GM12873 (cell line): ENCODE measurements around the gene NFKBIZ.

Source experiments
- TF ChIP-seq, protein P1 (sequence below): IDR thresholded peaks from 2 replicates; pipeline ENCODE4 v1.5.1; 2012; ENCODE audit warnings: low read depth, mild to moderate bottlenecking, moderate library complexity, low read length, control low read depth; ENCODE audit not compliant: insufficient read depth; ENCODE audit errors: missing control alignments

Gene NFKBIZ

DNA sequence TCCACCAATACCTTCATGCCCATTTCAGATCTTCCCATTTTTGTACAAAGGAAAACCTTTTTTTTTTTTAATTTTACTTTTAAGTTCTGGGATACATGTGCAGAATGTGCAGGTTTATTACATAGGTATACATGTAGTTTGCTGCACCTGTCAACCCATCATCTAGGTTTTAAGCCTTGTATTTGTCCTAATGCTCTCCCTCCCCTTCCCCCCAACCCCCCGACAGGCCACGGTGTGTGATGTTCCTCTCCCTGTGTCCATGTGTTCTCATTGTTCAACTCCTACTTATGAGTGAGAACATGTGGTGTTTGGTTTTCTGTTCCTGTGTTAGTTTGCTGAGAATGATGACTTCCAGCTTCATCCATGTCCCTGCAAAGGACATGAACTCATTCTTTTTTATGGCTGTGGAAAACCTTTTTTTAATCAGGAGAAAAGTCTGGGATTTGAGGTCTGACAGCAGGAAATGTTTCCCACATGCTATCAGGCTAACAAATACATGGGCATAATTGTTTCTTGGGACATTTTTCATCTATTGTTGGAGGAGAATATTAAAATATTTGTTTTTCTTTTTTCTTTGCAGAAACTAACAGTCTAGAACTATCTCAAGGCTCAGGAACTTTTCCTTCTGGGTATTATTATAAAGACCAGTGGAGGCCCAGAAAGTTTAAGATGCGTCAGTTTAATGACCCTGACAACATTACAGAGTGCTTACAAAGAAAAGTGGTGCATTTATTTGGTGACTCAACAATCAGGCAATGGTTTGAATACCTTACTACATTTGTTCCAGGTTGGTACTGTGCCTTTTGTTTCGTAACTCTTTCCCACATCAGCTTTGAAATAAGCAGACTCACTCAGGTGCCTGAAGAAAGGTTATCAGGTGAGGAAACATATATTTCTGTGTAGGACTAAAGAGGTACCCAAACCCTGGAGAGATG is 32.8 kb upstream of the NFKBIZ start:
- TF ChIP-seq, protein P1, sequence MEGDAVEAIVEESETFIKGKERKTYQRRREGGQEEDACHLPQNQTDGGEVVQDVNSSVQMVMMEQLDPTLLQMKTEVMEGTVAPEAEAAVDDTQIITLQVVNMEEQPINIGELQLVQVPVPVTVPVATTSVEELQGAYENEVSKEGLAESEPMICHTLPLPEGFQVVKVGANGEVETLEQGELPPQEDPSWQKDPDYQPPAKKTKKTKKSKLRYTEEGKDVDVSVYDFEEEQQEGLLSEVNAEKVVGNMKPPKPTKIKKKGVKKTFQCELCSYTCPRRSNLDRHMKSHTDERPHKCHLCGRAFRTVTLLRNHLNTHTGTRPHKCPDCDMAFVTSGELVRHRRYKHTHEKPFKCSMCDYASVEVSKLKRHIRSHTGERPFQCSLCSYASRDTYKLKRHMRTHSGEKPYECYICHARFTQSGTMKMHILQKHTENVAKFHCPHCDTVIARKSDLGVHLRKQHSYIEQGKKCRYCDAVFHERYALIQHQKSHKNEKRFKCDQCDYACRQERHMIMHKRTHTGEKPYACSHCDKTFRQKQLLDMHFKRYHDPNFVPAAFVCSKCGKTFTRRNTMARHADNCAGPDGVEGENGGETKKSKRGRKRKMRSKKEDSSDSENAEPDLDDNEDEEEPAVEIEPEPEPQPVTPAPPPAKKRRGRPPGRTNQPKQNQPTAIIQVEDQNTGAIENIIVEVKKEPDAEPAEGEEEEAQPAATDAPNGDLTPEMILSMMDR, result no peak

DNA sequence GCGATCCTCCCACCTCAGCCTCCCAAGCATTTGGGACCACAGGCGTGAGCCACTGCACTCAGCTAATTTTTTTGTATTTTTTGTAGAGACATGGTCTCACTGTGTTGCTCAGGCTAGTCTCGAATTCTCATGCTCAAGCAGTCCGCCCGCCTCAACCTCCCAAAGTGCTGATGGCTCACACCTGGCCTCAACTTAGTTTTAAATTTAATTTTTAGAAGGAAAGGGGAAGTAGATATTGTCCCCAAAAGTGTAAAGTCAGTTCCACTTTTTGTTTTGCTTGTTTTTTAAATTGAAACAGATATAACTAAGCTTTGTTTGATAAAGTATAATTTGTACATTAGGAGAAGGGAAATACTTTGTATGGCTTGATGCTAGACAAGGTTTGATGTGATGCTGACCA is 31.3 kb upstream of the NFKBIZ start:
- TF ChIP-seq, protein P1, result no peak

DNA sequence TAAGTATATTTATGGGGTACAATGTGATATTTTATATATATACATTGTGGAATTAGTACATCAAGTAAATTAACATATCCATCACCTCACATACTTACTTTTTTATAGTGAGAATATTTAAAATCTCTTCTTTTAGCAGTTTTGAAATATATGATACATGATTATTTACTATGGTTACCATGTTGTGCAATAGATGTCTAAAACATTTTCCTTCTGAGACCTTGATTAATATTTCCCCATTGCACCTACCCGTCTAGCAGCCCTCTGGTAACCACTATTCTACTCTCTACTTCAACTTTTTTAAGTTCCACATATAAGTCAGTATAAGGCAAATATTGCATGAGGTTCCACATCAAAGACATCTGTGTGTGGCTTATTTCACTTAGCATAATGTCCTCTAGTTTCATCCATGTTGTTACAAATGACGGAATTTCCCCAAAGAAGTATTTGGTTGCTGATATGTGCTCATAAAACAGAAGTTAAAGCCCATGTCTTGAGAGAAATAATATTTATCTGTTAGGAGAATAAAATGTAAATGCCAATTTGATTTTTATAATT is 29.6 kb upstream of the NFKBIZ start:
- TF ChIP-seq, protein P1, result no peak

DNA sequence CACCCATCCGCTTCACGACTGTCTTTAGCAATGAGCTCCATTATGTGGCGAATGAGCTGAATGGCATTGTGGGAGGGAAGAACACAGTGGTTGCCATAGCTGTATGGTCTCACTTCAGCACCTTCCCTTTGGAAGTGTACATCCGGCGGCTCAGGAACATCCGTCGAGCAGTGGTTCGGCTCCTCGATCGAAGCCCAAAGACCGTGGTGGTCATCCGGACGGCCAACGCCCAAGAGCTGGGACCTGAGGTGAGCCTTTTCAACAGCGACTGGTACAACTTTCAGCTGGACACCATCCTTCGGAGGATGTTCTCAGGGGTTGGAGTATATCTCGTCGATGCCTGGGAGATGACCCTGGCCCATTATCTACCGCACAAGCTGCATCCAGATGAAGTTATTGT is 27.8 kb upstream of the NFKBIZ start:
- TF ChIP-seq, protein P1, result no peak

DNA sequence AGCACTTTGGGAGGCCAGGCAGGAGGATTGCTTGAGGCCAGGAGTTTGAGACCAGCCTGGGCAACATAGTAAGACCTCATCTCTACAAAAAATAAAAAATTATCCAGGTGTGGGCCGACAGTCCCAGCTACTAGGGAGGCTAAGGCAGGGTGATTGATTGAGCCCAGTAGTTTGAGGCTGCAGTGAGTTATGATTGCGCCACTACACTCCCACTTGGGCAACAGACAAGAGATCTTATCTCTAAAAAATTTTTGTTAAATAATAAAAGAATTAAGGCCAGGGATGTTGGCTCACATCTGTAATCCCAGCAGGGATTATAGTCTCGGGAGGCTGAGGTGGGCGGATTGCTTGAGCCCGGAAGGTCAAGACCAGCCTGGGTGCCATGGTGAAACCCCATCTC is 25.8 kb upstream of the NFKBIZ start:
- TF ChIP-seq, protein P1, result no peak

DNA sequence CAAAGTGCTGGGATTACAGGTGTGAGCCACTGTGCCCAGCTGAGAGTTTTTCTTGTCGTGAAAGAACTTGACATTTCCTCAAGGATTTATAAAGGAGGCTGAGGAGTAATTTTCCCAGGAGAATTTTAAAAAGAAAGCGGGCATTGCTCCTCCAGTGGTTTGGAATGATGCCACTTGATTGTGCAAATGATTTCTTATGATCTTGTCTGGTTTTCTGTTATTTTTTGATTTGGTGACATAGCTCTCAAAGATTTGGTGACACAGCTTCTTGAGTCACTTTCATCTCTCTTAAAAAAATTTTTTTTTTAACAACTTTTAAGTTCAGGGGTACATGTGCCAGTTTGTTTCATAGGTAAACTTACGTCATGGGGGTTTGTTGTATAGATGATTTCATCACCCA is 24.6 kb upstream of the NFKBIZ start:
- TF ChIP-seq, protein P1, result no peak

DNA sequence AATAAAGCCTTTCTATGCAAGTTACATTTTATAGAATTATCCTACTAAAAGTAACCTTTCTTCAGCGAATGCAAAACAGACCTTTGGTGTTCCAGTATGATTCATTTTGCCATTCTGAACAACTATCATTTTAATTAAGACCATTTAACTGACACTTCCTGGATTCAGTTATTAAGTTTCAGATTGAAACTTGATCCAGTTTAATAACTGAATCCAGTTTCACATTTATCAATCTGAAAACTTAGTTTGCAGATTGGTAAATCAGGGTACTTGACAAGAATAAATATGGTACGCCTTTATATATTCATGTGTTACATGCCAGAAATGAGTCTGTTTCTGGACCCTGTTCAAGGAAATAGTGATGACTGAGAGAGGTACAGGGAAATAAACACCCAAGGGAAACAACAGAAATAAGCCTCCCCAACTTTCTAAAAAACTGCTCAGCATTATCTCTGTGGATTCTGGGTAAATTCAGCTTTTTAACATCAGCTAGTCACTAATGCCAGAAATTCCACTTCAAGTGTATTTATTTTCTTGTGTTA is 23.3 kb upstream of the NFKBIZ start:
- TF ChIP-seq, protein P1, result no peak
